Measurements from ENCODE around the gene PRR23E. TPM values are rescaled to one million over a fixed set of nuclear protein-coding genes. Genes with fewer than 3 reads are reported as not detected.

Gene PRR23E
- total RNA-seq, 1 experiment from 2014 or later, result not detected

- DNase-seq, result no peak
- intact Hi-C loops (cut with micrococcal nuclease; ENCODE audit: unreplicated experiment), result no loop called here
- H3K36me3 ChIP-seq (ENCODE audit: control insufficient read depth, insufficient read depth, low read length), result no peaks in the 10 kb centered on the region
- no peaks in the 10 kb centered on the region for H3K4me1 Mint-ChIP-seq (ENCODE audit: low read depth, unreplicated experiment)
- no peaks in the 10 kb centered on the region for H3K4me1 ChIP-seq
- peaks cover 15% of the 10 kb centered on the region for H3K27me3 Mint-ChIP-seq (ENCODE audit: insufficient read depth, unreplicated experiment)
- H3K9me3 Mint-ChIP-seq (ENCODE audit: unreplicated experiment), result no peaks in the 10 kb centered on the region
- POLR2A ChIA-PET, result no interaction called here
- H3K9me3 ChIP-seq, result no peaks in the 10 kb centered on the region
- H3K27ac Mint-ChIP-seq (ENCODE audit: unreplicated experiment), result no peak overlapping the region
- no peak overlapping the region for H3K4me3 Mint-ChIP-seq (ENCODE audit: unreplicated experiment)
- no peaks in the 10 kb centered on the region for H3K27me3 ChIP-seq (replicated peaks; ENCODE audit: control insufficient read depth, insufficient read depth, low read length)
- no peaks in the 10 kb centered on the region for H3K36me3 Mint-ChIP-seq (ENCODE audit: insufficient read depth, unreplicated experiment)
- no TSS peak for BruUV-seq (replicated peaks)
- CTCF ChIA-PET, result no interaction called here
- no peak for TF ChIP-seq CTCF (IDR thresholded peaks at IDR 0.05; ENCODE audit: insufficient read depth in 1 of 2, low read depth in 1 of 2, low read length in 1 of 2, severe bottlenecking in 1 of 2, unreplicated experiment in 1 of 2)
- no peak overlapping the region for H3K4me3 ChIP-seq (ENCODE audit: low read depth, low read length)
These were observed 17.1 kb downstream of the PRR23E start for GRCh38 chr3:127209840-127210653.

DNA sequence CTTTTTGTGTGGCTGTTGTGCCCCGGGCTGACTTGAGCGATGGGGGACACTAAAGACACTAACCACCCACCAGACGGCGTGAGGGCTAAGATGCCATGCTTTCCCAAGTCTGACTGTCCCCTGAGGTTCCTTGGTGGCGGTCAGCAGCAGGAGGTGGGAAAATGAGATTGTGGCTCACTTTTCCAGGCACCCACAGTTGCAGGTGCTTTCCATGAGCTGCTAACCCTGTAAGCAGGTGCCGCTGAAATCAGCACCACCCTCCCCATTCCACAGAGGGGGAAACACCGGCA lies 17.7 kb downstream of the PRR23E start:
- TF ChIP-seq CTCF (IDR thresholded peaks at IDR 0.05; ENCODE audit: insufficient read depth in 1 of 2, low read depth in 1 of 2, low read length in 1 of 2, severe bottlenecking in 1 of 2, unreplicated experiment in 1 of 2), result no peak
- Mint-ChIP-seq H3K27ac (ENCODE audit: unreplicated experiment) (no peak overlapping the region), H3K4me1 (ENCODE audit: low read depth, unreplicated experiment) (no peaks in the 10 kb centered on the region), H3K4me3 (ENCODE audit: unreplicated experiment) (no peak overlapping the region), H3K9me3 (ENCODE audit: unreplicated experiment) (no peaks in the 10 kb centered on the region), H3K27me3 (ENCODE audit: insufficient read depth, unreplicated experiment) (peaks cover 21% of the 10 kb centered on the region), H3K36me3 (ENCODE audit: insufficient read depth, unreplicated experiment) (no peaks in the 10 kb centered on the region)
- CTCF ChIA-PET, result no interaction called here
- no TSS peak for BruUV-seq (replicated peaks)
- no peaks in the 10 kb centered on the region for H3K27me3 ChIP-seq (replicated peaks; ENCODE audit: control insufficient read depth, insufficient read depth, low read length)
- intact Hi-C loops (cut with micrococcal nuclease; ENCODE audit: unreplicated experiment), result no loop called here
- no peaks in the 10 kb centered on the region for H3K36me3 ChIP-seq (ENCODE audit: control insufficient read depth, insufficient read depth, low read length)
- no peak for DNase-seq
- H3K4me1 ChIP-seq, result no peaks in the 10 kb centered on the region
- H3K4me3 ChIP-seq (ENCODE audit: low read depth, low read length), result no peak overlapping the region
- POLR2A ChIA-PET, result no interaction called here
- H3K9me3 ChIP-seq, result no peaks in the 10 kb centered on the region

GRCh38 chr3:127211118-127212060 lies 18.5 kb downstream of the PRR23E start:
- ChIA-PET CTCF (no interaction called here), POLR2A (no interaction called here)
- Histone ChIP-seq H3K4me1 (no peaks in the 10 kb centered on the region), H3K4me3 (ENCODE audit: low read depth, low read length) (no peak overlapping the region), H3K27me3 (replicated peaks; ENCODE audit: control insufficient read depth, insufficient read depth, low read length) (no peaks in the 10 kb centered on the region), H3K36me3 (ENCODE audit: control insufficient read depth, insufficient read depth, low read length) (no peaks in the 10 kb centered on the region), H3K9me3 (no peaks in the 10 kb centered on the region)
- no peak for DNase-seq
- Mint-ChIP-seq H3K4me1 (ENCODE audit: low read depth, unreplicated experiment) (no peaks in the 10 kb centered on the region), H3K36me3 (ENCODE audit: insufficient read depth, unreplicated experiment) (no peaks in the 10 kb centered on the region), H3K27me3 (ENCODE audit: insufficient read depth, unreplicated experiment) (peaks cover 22% of the 10 kb centered on the region), H3K27ac (ENCODE audit: unreplicated experiment) (no peak overlapping the region), H3K4me3 (ENCODE audit: unreplicated experiment) (no peak overlapping the region), H3K9me3 (ENCODE audit: unreplicated experiment) (no peaks in the 10 kb centered on the region)
- no TSS peak for BruUV-seq (replicated peaks)
- no peak for TF ChIP-seq CTCF (IDR thresholded peaks at IDR 0.05; ENCODE audit: insufficient read depth in 1 of 2, low read depth in 1 of 2, low read length in 1 of 2, severe bottlenecking in 1 of 2, unreplicated experiment in 1 of 2)
- intact Hi-C loops (cut with micrococcal nuclease; ENCODE audit: unreplicated experiment), result no loop called here
